ENCODE data around the gene GPR150. TPM values are rescaled to one million over a fixed set of nuclear protein-coding genes. Genes with fewer than 3 reads are reported as not detected.

Gene GPR150
- total and polyA plus RNA-seq, 10 of the 15 experiments (the other 5 are each of a cell fraction or from before 2014, with no cell fraction given): 0.08 to 1.1 (median 0.37) TPM; not detected in 1

DNA sequence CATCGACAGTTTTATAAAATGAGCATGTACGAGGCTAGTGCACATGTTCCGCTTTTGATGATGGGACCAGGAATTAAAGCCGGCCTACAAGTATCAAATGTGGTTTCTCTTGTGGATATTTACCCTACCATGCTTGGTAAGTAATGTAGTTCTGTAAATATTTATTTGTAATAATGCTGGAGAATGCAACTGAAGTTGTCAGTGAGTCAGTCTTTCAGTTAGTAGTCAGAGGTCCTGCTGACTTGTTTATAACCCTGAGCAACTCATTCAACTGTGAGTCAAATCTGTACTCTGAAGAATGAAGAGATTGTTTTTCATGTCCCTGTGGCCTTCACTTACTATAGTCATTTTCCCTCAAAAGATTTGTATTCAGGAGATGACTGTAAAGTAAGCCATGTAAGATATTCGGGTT is 28.4 kb upstream of the GPR150 start (continued):
- no peak for TF ChIP-seq RCOR1 (conservative IDR thresholded peaks at IDR 0.05; ENCODE audit: low read depth, low read length)
- TF ChIP-seq JUND (IDR thresholded peaks at IDR 0.05; ENCODE audit: low read depth, low read length): no peak
- TF ChIP-seq NFIC (IDR thresholded peaks at IDR 0.05; ENCODE audit: low read depth, low read length): peak; percentile 41; the same call in 1 of the 2 replicates

DNA sequence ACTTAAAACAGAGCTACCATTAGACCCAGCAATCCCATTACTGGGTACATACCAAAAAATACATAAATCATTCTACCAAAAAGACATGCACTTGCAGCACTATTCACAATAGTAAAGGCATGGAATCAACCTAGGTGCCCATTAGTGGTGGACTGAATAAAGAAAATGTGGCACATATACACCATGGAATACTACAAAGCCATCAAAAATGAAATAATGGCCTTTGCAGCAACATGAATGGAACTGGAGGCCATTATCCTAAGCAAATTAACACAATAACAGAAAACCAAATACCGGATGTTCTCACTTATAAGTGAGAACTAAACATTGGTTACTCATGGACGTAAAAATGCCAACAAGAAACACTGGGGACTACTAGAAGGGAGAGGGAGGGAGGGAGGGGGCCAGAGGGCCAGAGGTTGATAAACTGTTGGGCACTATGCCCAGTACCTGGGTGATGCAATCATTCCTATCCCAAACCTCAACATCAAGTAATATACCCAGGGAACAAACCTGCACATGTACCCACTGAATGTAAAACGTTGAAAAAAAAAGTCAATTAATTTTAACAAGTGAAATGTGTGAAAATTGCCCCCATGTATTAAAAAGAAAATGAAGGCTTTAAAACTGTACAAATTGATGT is 24.5 kb upstream of the GPR150 start:
- in situ Hi-C loops (cut with MboI): no loop called here

More for the DNA sequence above, 24.5 kb upstream of the GPR150 start:
- WGBS (ENCODE audit: insufficient coverage, insufficient replicate concordance, low lambda C conversion rate, missing lambda C conversion rate): 99% methylated on average over 3 of the region's 3 CpGs
- FAIRE-seq (no peak), DNase-seq (ENCODE audit: low read depth, low spot score) (no peak), ATAC-seq (no peak)
- H3K9ac ChIP-seq (ENCODE audit: control insufficient read depth, insufficient read depth, low read length): no peak overlapping the region
- H3K27ac ChIP-seq (ENCODE audit: control insufficient read depth, insufficient read depth): no peak overlapping the region
- no peak overlapping the region for H3K4me3 ChIP-seq
- no peaks in the 10 kb centered on the region for H4K20me1 ChIP-seq (ENCODE audit: control insufficient read depth, insufficient read depth)
- H3K27me3 ChIP-seq (replicated peaks in 1 of 2; ENCODE audit: control insufficient read depth in 2 of 2, insufficient read depth in 2 of 2, low read length in 1 of 2): no peaks in the 10 kb centered on the region
- RAD21 ChIA-PET (ENCODE audit: unreplicated experiment): no interaction called here
- BruUV-seq (replicated peaks): no TSS peak
- TF ChIP-seq SPI1 (IDR thresholded peaks at IDR 0.05; ENCODE audit: borderline replicate concordance, insufficient read depth, low read depth, low read length): no peak
- TF ChIP-seq GATAD2B (conservative IDR thresholded peaks at IDR 0.05; ENCODE audit: low read depth): no peak
- TF ChIP-seq KAT2A (conservative IDR thresholded peaks at IDR 0.05; ENCODE audit: control insufficient read depth, low read depth, low read length): no peak
- no peak for TF ChIP-seq IRF4 (IDR thresholded peaks at IDR 0.05; ENCODE audit: low read depth, low read length)
- TF ChIP-seq POLR2AphosphoS5 (IDR thresholded peaks at IDR 0.05; ENCODE audit: low read length): no peak
- TF ChIP-seq WRNIP1 (IDR thresholded peaks at IDR 0.05; ENCODE audit: borderline replicate concordance, low read depth, low read length): no peak
- no peak for TF ChIP-seq BMI1 (IDR thresholded peaks at IDR 0.05; ENCODE audit: borderline replicate concordance)
- TF ChIP-seq, protein P1, sequence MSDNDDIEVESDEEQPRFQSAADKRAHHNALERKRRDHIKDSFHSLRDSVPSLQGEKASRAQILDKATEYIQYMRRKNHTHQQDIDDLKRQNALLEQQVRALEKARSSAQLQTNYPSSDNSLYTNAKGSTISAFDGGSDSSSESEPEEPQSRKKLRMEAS (IDR thresholded peaks at IDR 0.05; ENCODE audit: low read depth, low read length): no peak
- no peak for TF ChIP-seq SMAD1 (IDR thresholded peaks at IDR 0.05; ENCODE audit: low read depth, partially characterized antibody)
- no peak for TF ChIP-seq ZZZ3 (IDR thresholded peaks at IDR 0.05; ENCODE audit: control insufficient read depth, insufficient read length, low read depth)
- SMC1A ChIA-PET (ENCODE audit: uncharacterized antibody, unreplicated experiment): no interaction called here
- peaks cover 10% of the 10 kb centered on the region for H3K4me1 ChIP-seq (ENCODE audit: control insufficient read depth, insufficient read depth, low read length)
- POLR2A ChIA-PET: no interaction called here
- H3K4me2 ChIP-seq (ENCODE audit: control insufficient read depth, insufficient read depth): no peak overlapping the region
- CTCF ChIA-PET: interaction anchor here (1.0 kb wide), 1 partner anchor 28 kb away, joined by 4 read pairs; no protein-coding TSS in a partner anchor
- no peak overlapping the region for H2AFZ ChIP-seq (ENCODE audit: control insufficient read depth, low read depth, low read length)
- H3K79me2 ChIP-seq (ENCODE audit: control insufficient read depth, insufficient read depth, low read length): no peaks in the 10 kb centered on the region
- H3K36me3 ChIP-seq (ENCODE audit: control insufficient read depth in 2 of 2, insufficient read depth in 2 of 2, low read length in 1 of 2): no peaks in the 10 kb centered on the region
- intact Hi-C loops (cut with micrococcal nuclease; ENCODE audit: unreplicated experiment): no loop called here
- no peaks in the 10 kb centered on the region for H3K9me3 ChIP-seq (replicated peaks; ENCODE audit: control insufficient read depth, insufficient read depth, low read length)

All from GM12878 (cell line).